Measurements from ENCODE around the gene PLSCR1. TPM values are rescaled to one million over a fixed set of nuclear protein-coding genes. Genes with fewer than 3 reads are reported as not detected.
A peak's percentile ranks its signal among the peaks of the same experiment; 100 is the strongest.

PLSCR1 gene, protein sequence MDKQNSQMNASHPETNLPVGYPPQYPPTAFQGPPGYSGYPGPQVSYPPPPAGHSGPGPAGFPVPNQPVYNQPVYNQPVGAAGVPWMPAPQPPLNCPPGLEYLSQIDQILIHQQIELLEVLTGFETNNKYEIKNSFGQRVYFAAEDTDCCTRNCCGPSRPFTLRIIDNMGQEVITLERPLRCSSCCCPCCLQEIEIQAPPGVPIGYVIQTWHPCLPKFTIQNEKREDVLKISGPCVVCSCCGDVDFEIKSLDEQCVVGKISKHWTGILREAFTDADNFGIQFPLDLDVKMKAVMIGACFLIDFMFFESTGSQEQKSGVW
- polyA plus RNA-seq (2012; ENCODE audit: low read depth, missing spikeins) = 36.6 TPM

DNA sequence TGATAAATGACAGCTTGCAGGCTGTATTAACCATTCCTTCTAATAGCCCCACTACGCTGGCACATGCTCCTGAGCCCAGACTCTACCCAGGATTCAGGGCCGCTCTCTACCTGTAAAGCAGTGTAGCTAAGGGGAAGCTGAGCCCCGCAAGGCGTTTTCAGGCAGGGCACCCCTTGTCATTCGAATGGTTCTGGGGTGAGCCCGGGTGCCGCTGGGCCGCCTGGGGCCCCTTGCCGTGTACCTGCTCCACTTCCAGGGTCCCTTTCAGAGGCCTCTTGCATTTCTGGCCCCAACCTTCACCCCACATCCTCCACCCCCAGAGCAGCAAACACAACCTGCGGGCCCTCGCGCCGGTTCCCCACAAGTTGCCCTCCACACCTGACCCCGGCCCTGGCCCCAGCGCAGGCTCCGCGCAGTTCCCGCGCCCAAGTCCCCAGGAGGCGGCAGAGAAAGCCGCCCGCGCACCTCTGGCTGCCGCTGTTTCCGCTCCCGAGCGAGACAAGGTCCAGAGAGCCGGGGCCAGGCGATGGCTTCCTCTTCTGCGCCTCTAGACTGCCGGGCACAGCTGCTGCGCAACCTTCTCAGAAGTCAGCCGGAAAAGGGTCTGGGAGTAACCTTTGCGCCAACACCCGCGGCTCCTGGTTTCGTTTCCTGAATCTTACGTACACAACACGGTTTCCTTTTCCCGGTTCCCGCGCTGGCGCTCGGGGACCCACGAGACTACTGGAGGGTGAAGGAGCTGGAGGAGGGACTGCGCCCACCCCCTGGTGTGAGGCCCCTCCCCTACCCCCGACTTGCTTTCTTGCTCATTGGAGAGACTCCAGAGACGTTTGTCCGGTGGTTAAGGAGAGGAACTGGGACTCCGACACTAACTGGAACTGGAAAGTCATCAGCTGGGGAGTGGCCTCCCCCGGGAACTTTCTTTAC, at the start of gene PLSCR1:
Gene PLSCR1, minus strand, starts transcription at position 606 of the 927 bp plus-strand sequence. CDS start 8,055 bp downstream, outside the sequence.
- TF ChIP-seq SPI1 (IDR thresholded peaks at IDR 0.05; ENCODE audit: low read depth, low read length) (peak; percentile 67; the same call in 1 of the 2 replicates), POU2F2 (IDR thresholded peaks at IDR 0.05; ENCODE audit: low read depth, low read length) (no peak)
- FAIRE-seq = peak; percentile 84
- DNase-seq (ENCODE audit: insufficient read length, low spot score) = peak; percentile 61

DNA sequence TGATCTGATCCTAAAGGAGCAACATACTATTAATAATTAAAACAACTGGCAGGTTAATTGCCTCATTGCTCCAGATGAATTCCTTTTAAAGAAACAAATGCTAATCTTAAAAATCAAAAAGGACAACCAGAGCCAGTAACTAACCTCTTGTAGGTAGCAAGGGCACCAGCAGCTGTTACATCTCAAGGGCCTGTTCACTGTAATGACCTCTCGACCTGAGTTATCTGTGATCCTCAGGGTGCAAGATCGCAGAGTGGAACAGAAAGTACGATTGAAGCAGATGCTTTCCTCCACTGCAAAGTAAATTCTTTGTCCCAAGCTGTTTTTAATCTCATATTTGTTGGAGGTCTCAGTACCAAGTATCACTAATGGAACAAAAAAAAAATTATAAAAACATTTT, 49.4 kb upstream of the PLSCR1 start:
- no peak for TF ChIP-seq POLR2AphosphoS5 (IDR thresholded peaks at IDR 0.05; ENCODE audit: low read depth, low read length)
- no peak for TF ChIP-seq SPI1 (IDR thresholded peaks at IDR 0.05; ENCODE audit: low read depth, low read length)
- DNase-seq (ENCODE audit: insufficient read length, low spot score) (no peak), FAIRE-seq (no peak)

DNA sequence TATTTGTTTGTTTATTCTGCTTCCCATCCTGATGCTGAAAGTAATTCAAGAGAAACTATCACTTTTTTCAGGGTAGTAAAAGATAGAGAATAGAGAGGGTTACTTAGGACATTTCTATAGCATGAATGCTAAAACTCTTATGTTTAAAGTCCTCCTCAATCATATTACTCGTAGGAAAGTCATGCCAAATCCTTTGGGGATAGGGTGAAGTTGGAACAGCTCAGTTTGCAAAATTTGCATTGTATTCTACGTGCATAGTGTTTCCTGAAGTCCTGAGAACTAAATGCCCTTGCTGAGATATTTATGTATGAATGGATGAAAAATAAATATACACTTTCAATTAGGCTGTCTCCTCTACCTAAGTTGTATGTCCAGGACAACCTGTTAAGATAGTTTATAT, 46.1 kb upstream of the PLSCR1 start:
- TF ChIP-seq POLR2AphosphoS5 (IDR thresholded peaks at IDR 0.05; ENCODE audit: low read depth, low read length) (no peak), PAX5 (IDR thresholded peaks at IDR 0.05; ENCODE audit: insufficient read depth, low read length, severe bottlenecking) (no peak), POLR2A (IDR thresholded peaks at IDR 0.05; ENCODE audit: low read depth, low read length) (no peak), SPI1 (IDR thresholded peaks at IDR 0.05; ENCODE audit: low read depth, low read length) (no peak), POU2F2 (IDR thresholded peaks at IDR 0.05; ENCODE audit: low read depth, low read length) (no peak), TAF1 (IDR thresholded peaks at IDR 0.05; ENCODE audit: low read depth, low read length) (no peak)
- FAIRE-seq (no peak), DNase-seq (ENCODE audit: insufficient read length, low spot score) (no peak)

DNA sequence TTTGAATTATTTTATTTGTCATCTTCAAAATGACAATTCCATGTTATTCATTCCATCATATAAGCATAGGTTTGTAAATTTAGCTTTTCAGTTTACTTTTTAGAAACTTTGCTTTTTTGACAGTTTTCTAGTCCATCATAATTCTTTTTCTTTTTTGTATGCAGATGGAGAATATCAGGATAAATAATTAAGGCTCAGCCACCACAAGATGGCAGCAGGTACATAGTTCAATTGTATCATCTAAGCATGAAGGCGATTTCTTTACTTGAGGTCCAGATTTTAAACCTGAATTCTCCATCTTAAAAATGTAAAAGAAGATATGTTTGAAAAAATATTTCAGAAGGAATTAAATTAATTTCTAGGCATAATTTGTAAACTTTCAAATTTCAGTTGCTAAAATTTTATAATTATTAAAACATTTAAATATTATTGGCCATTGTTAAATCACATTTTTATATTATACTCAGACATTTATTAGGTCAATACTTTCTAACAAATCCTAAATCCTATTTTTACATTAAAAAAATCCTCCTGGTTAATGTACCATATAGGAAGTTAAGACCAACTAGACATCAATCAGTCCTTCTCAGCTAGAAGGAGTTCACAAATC, 45.6 kb upstream of the PLSCR1 start:
- TF ChIP-seq TAF1 (IDR thresholded peaks at IDR 0.05; ENCODE audit: low read depth, low read length) (no peak), POU2F2 (IDR thresholded peaks at IDR 0.05; ENCODE audit: low read depth, low read length) (no peak), SPI1 (IDR thresholded peaks at IDR 0.05; ENCODE audit: low read depth, low read length) (no peak), POLR2A (IDR thresholded peaks at IDR 0.05; ENCODE audit: low read depth, low read length) (no peak), POLR2AphosphoS5 (IDR thresholded peaks at IDR 0.05; ENCODE audit: low read depth, low read length) (no peak), PAX5 (IDR thresholded peaks at IDR 0.05; ENCODE audit: insufficient read depth, low read length, severe bottlenecking) (no peak)
- no peak for FAIRE-seq
- no peak for DNase-seq (ENCODE audit: insufficient read length, low spot score)

DNA sequence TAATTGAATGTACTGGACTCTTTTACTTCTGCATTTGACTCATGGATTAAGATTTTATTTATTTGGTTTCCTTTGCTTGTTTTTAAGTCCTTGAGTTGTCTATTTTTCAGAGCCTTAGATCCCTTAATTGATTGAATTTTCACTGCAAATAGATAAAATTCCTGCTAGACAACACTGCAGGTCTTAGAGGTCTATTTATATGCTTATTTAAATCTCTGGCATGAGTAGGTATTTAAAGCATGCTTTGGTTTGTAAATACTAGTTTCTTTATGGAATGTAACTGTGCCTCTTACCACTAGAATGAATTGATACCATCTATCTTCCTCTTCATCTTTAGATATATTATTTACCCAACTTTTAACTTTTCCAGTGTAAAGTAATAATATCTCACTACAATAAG, 40.7 kb upstream of the PLSCR1 start:
- no peak for FAIRE-seq
- DNase-seq (ENCODE audit: insufficient read length, low spot score) = no peak
- no peak for TF ChIP-seq POLR2A (IDR thresholded peaks at IDR 0.05; ENCODE audit: low read depth, low read length)
- no peak for TF ChIP-seq PAX5 (IDR thresholded peaks at IDR 0.05; ENCODE audit: insufficient read depth, low read length, severe bottlenecking)
- no peak for TF ChIP-seq POU2F2 (IDR thresholded peaks at IDR 0.05; ENCODE audit: low read depth, low read length)
- no peak for TF ChIP-seq POLR2AphosphoS5 (IDR thresholded peaks at IDR 0.05; ENCODE audit: low read depth, low read length)
- TF ChIP-seq TAF1 (IDR thresholded peaks at IDR 0.05; ENCODE audit: low read depth, low read length) = no peak
- no peak for TF ChIP-seq SPI1 (IDR thresholded peaks at IDR 0.05; ENCODE audit: low read depth, low read length)

DNA sequence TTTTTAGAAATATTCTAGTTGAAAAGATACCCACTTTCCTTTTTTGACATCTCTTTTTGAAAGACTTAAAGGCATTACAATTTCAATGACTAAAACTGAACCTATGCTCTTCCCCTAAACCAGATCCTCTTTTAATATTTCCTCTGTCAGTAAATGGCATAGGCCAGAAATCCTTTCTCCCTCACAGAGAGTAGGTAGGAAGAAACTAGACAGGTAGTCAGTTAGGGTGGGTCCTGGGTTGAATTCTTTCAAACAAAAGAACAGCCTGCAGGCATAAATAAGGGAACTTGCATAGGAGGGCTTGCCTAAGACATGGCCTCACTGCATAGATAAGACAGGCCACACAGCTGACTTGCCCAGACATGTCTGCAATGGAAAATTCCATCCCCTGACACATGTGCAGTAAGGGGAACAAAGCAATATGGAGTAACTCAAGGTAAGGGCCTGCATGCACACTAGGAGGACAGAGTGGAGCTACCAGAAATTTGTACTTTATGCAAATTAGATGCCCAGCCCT, 37.6 kb upstream of the PLSCR1 start:
- FAIRE-seq (no peak), DNase-seq (ENCODE audit: insufficient read length, low spot score) (no peak)
- TF ChIP-seq PAX5 (IDR thresholded peaks at IDR 0.05; ENCODE audit: insufficient read depth, low read length, severe bottlenecking) (no peak), SPI1 (IDR thresholded peaks at IDR 0.05; ENCODE audit: low read depth, low read length) (0 out of 2 replicates have a peak, but pooled peaks have one; percentile 30)

DNA sequence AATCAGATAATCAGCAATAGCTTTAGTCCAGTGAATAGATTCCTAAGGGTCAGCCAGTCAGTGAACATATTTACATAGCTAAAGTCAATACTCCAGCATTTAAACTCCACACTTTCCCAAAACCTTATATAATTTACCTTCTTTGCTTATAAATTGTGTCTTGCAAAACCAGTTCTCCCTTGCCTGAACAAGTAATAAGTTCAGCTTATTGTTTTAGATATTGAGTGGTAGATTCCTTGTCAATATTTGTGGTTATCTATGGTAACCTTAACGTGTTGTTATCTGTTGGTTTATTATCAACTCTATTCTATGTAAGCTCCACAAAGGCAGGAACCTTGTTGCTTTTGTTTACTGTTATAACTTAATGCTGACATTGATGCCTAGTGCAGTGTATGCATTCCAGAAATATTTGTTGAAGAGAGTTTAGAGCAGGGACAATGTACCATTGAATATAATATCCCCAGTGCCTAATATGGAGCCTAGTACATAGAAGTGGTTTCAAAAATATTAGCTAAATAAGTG, 36.7 kb upstream of the PLSCR1 start:
- no peak for FAIRE-seq
- TF ChIP-seq SPI1 (IDR thresholded peaks at IDR 0.05; ENCODE audit: low read depth, low read length) (no peak), POLR2AphosphoS5 (IDR thresholded peaks at IDR 0.05; ENCODE audit: low read depth, low read length) (no peak), POLR2A (IDR thresholded peaks at IDR 0.05; ENCODE audit: low read depth, low read length) (no peak), PAX5 (IDR thresholded peaks at IDR 0.05; ENCODE audit: insufficient read depth, low read length, severe bottlenecking) (no peak), TAF1 (IDR thresholded peaks at IDR 0.05; ENCODE audit: low read depth, low read length) (no peak), POU2F2 (IDR thresholded peaks at IDR 0.05; ENCODE audit: low read depth, low read length) (no peak)
- no peak for DNase-seq (ENCODE audit: insufficient read length, low spot score)

DNA sequence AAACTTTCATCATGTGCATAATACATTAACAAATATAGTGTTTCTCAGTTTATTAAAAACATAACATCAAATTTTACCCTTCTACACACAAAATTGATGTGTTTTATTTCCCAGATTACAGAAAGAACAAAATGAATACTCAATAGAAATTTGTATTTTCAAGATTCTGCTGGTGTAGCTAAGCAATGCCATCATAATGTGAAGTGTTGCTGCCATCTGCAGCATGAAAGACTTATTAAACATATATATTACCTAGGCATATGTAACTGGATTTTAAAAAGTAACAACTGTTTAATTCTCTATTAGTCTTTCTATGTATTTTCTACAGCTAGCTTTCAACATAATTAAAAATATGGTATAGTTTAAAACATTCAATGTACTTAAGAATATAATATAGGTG, 33.3 kb upstream of the PLSCR1 start:
- no peak for FAIRE-seq
- TF ChIP-seq POLR2A (IDR thresholded peaks at IDR 0.05; ENCODE audit: low read depth, low read length) (no peak), TAF1 (IDR thresholded peaks at IDR 0.05; ENCODE audit: low read depth, low read length) (no peak), POLR2AphosphoS5 (IDR thresholded peaks at IDR 0.05; ENCODE audit: low read depth, low read length) (no peak), POU2F2 (IDR thresholded peaks at IDR 0.05; ENCODE audit: low read depth, low read length) (no peak), PAX5 (IDR thresholded peaks at IDR 0.05; ENCODE audit: insufficient read depth, low read length, severe bottlenecking) (no peak), SPI1 (IDR thresholded peaks at IDR 0.05; ENCODE audit: low read depth, low read length) (no peak)
- DNase-seq (ENCODE audit: insufficient read length, low spot score) = no peak

DNA sequence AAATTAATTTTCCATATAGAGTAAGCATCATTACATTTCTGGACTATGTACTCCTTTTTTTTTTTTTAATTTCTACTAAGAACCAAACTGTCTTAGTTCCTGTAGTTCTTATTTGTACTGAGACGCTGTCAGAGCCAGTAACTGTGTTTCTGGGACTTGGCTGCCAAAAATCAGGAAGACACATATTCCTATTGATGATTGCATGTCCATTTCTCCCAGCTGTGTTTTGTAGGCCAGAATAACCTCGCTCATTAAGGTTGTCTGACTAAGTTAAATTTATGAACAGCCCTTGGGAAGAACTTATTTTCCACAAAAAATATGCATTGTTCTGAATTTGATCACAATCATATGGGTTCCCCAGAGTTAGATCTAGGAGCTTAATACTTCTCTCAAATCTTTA, 31.2 kb upstream of the PLSCR1 start:
- TF ChIP-seq POU2F2 (IDR thresholded peaks at IDR 0.05; ENCODE audit: low read depth, low read length) (no peak), PAX5 (IDR thresholded peaks at IDR 0.05; ENCODE audit: insufficient read depth, low read length, severe bottlenecking) (no peak), TAF1 (IDR thresholded peaks at IDR 0.05; ENCODE audit: low read depth, low read length) (no peak), POLR2AphosphoS5 (IDR thresholded peaks at IDR 0.05; ENCODE audit: low read depth, low read length) (no peak), POLR2A (IDR thresholded peaks at IDR 0.05; ENCODE audit: low read depth, low read length) (no peak), SPI1 (IDR thresholded peaks at IDR 0.05; ENCODE audit: low read depth, low read length) (no peak)
- no peak for FAIRE-seq
- no peak for DNase-seq (ENCODE audit: insufficient read length, low spot score)
